Transverse colon (tissue), 4 donors: Measurements from ENCODE around the gene MYO16.

Source experiments
- CTCF ChIP-seq, 5 experiments: fragments of 200-600 bp in 3 of 5; fragments of 450-650 bp in 2 of 5; sonication (generic) in 3 of 5; IDR thresholded peaks; 1 replicate in 2 of 5; 2 replicates in 3 of 5; pipeline ENCODE4 v1.5.1; 2016 to 2017; ENCODE audit warnings: antibody characterized with exemption in 5 of 5, inconsistent platforms in 3 of 5, mild to moderate bottlenecking in 2 of 5, moderate library complexity in 1 of 5
- POLR2A ChIP-seq: fragments of 450-650 bp; IDR thresholded peaks from one replicate; pipeline ENCODE4 v1.6.1; 2016; ENCODE audit warnings: antibody characterized with exemption, mild to moderate bottlenecking, moderate library complexity
- POLR2AphosphoS5 ChIP-seq, 3 donors: sonication (generic); formaldehyde crosslinking; IDR thresholded peaks; one replicate each; pipeline ENCODE4 v1.6.1; 2016; ENCODE audit warnings: antibody characterized with exemption in 3 of 3

GRCh38 chr13:108768035-108768434, 138.6 kb downstream of the MYO16 start:
- TF ChIP-seq CTCF (IDR thresholded peaks at IDR 0.05) (no peak), POLR2AphosphoS5 (IDR thresholded peaks at IDR 0.05) (no peak), POLR2A (no peak)
